Pancreas (tissue), 10 donors: Measurements from ENCODE around the gene SKIDA1. TPM values are rescaled to one million over a fixed set of nuclear protein-coding genes. Genes with fewer than 3 reads are reported as not detected.

Experiments used
- ATAC-seq, 4 donors: fragments of 200-7000 bp; cut with Tn5 transposase; one replicate each; pipeline versions ENCODE4 v1.8.0 to v1.9.1; 2020; ENCODE audit warnings: mild to moderate bottlenecking in 4 of 4, moderate library complexity in 4 of 4
- DNase-seq, 6 donors: peaks; one replicate each; pipeline ENCODE4 v3.0.0-alpha.2; 2020
- FAIRE-seq: peaks from 2 replicates; lab custom pipeline; 2012; peaks lifted over from hg19 to GRCh38; lab: Jason Lieb, UNC
- H3K27ac ChIP-seq, 4 donors: fragments of 200-600 bp; sonication (generic); 1 replicate in 3 of 4; 2 replicates in 1 of 4; pipeline versions ENCODE4 v1.5.0 to v1.8.0; 2020
- H3K27me3 ChIP-seq, 4 donors: fragments of 200-600 bp; one replicate each; pipeline ENCODE4 v1.8.0; 2021
- H3K36me3 ChIP-seq, 3 donors: fragments of 200-600 bp; sonication (generic) in 1 of 3; one replicate each; pipeline versions ENCODE4 v1.5.0 to v1.8.0; 2020 to 2021
- H3K4me1 ChIP-seq, 3 donors: fragments of 200-600 bp; one replicate each; pipeline ENCODE4 v1.8.0; 2021
- H3K4me3 ChIP-seq, 4 donors: fragments of 200-600 bp; sonication (generic) in 2 of 4; one replicate each; pipeline versions ENCODE4 v1.5.0 to v1.8.0; 2020 to 2021
- H3K9me3 ChIP-seq, 4 donors: fragments of 200-600 bp; one replicate each; pipeline ENCODE4 v1.8.0; 2021
- WGBS, 2 donors: extraction: QIAGEN DNeasy Blood & Tissue Kit; methylation state at CpG; one replicate each; pipeline ENCODE4 v1.1.7; 2013; 5-methylcytosine and 5-hydroxymethylcytosine counted together
- intact Hi-C, 3 donors: fragments of 100-400 bp; cut with DNase I; formaldehyde crosslinking; loops; one replicate each; pipeline versions ENCODE4 v1.11.1 to v1.14.2; 2022
- microRNA-seq, 2 donors: library from miRNA; unstranded; fragments of <30 nt; microRNA quantifications; one replicate each; pipeline versions ENCODE4 to v1.1.0, GENCODE V29; 2019 to 2020
- polyA plus RNA-seq, 2 donors: library from polyadenylated mRNA; stranded (reverse); fragments of 200-250 nt; gene quantifications; one replicate each; pipeline ENCODE4 v1.2.3, GENCODE V29; 2013
- total RNA-seq, 6 donors: library from RNA; stranded (reverse); fragmentation: NEBNext Ultra II Directional in 4 of 6; extraction: Animal tissue kit (Norgen Biotek cat#: 25700) in 4 of 6; gene quantifications; one replicate each; pipeline versions ENCODE4 v1.2.1 to v1.2.4, GENCODE V29; 2021 to 2023
- TF ChIP-seq, protein P1 (sequence below), 4 donors: fragments of 200-600 bp; sonication (generic) in 3 of 4; IDR thresholded peaks; one replicate each; pipeline versions ENCODE4 v1.5.0 to v1.8.0; 2021; ENCODE audit warnings: antibody characterized with exemption in 4 of 4
- donor health status: healthy with polysubstance abuse.
- donor health status: DM: no; HTN: no; CAD: no; lungs with moderate emphysema.
- donor health status: DM: no; HTN: no; CAD: no.
- donor health status: control.
- donor health status: control.
- donor health status: Bipolar disorder and iron deficiency.
- donor health status: DM: yes; HTN: yes; CAD: no.
- donor health status: DM: no; HTN: no; CAD: no.
- donor health status: DM: no; HTN: no; CAD: no.
- donor health status: DM: yes; HTN: yes; CAD: no.

The SKIDA1 gene
- total and polyA plus RNA-seq, 8 donors: 0.23 to 0.97 (median 0.53) TPM

DNA sequence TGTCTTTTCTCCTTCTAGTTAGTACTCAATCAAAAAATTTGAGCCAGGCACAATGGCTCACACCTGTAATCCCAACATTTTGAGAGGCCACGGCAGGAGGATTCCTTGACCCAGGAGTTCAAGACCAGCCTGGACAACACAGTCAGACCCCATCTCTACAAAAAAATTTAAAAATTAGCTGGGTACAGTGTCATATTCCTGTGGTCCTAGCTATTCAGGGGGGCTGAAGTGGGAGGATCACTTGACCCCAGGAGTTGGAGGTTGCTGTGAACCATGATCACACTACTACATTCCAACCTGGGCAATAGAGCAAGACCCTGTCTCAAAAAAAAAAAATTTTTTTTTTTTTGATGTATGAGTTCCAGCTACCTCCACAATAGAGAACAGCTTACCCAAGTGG is 57.8 kb downstream of the SKIDA1 start:
- TF ChIP-seq, protein P1, sequence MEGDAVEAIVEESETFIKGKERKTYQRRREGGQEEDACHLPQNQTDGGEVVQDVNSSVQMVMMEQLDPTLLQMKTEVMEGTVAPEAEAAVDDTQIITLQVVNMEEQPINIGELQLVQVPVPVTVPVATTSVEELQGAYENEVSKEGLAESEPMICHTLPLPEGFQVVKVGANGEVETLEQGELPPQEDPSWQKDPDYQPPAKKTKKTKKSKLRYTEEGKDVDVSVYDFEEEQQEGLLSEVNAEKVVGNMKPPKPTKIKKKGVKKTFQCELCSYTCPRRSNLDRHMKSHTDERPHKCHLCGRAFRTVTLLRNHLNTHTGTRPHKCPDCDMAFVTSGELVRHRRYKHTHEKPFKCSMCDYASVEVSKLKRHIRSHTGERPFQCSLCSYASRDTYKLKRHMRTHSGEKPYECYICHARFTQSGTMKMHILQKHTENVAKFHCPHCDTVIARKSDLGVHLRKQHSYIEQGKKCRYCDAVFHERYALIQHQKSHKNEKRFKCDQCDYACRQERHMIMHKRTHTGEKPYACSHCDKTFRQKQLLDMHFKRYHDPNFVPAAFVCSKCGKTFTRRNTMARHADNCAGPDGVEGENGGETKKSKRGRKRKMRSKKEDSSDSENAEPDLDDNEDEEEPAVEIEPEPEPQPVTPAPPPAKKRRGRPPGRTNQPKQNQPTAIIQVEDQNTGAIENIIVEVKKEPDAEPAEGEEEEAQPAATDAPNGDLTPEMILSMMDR (IDR thresholded peaks at IDR 0.05): no peak
- WGBS, 2 donors: 92 to 96% methylated on average over 1 of the region's 1 CpG
- Histone ChIP-seq H3K27me3 (no peaks in the 10 kb centered on the region), H3K36me3 (no peaks in the 10 kb centered on the region), H3K9me3 (no peaks in the 10 kb centered on the region), H3K4me1 (no peaks in the 10 kb centered on the region), H3K4me3 (no peak overlapping the region), H3K27ac (no peak overlapping the region)
- ATAC-seq: no peak
- no peak for DNase-seq
- intact Hi-C loops: no loop called here
- no peak for FAIRE-seq

DNA sequence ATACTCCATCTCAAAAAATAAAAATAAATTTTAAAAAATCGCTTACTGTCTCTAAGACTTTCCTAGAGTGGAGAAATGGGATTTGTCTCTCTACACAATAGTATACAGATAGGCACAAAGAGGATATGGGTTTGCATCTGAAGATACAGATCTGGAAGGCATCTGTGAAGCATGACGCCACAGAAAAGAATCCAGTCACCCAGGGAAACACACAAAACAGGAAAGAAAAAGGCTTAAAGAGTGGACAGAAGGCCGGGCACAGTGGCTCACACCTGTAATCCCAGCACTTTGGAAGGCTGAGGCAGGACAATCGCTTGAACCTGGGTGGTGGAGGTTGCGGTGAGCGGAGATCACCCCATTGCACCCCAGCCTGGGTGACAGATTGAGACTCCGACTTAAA is 61.3 kb downstream of the SKIDA1 start:
- no peak overlapping the region for H3K27ac ChIP-seq
- H3K27me3 ChIP-seq: no peaks in the 10 kb centered on the region
- no peak for FAIRE-seq
- 84 to 91% methylated on average over 7 of the region's 7 CpGs for WGBS, 2 donors
- H3K36me3 ChIP-seq: no peaks in the 10 kb centered on the region
- no peaks in the 10 kb centered on the region for H3K9me3 ChIP-seq
- TF ChIP-seq, protein P1 (IDR thresholded peaks at IDR 0.05): no peak
- H3K4me1 ChIP-seq: no peaks in the 10 kb centered on the region
- no peak for ATAC-seq
- no peak for DNase-seq
- no peak overlapping the region for H3K4me3 ChIP-seq
- intact Hi-C loops: no loop called here

Small RNA genes lying within 50 kb of the gene (microRNA-seq; reads per million reads assigned to microRNA genes)
- 0 to 0.39 reads per million in 2 donors for gene MIR1915

Other genes with a start within 250 kb of the SKIDA1 start
- 10 to 100 TPM; 10.7 to 25.1 (median 15.4) TPM for gene MLLT10, start 8.6 kb upstream of the SKIDA1 start, total RNA-seq
- 10 to 100 TPM; 11.3 to 14.5 TPM for gene MLLT10, start 8.6 kb upstream of the SKIDA1 start, polyA plus RNA-seq